NCI-H446 (cell line): ENCODE data around the gene C22orf31.
"Not testable (repeated sequence)": the region's sequence is repeated elsewhere in the genome, so short reads cannot be mapped to it uniquely, and the experiment has no call there.

Experiments used
- DNase-seq, 2 experiments: peaks; one replicate each; lab custom pipeline; 2025; lab: John Stamatoyannopoulos, UW

The C22orf31 gene

GRCh38 chr22:29061773-29062172 is at the start of gene C22orf31:
C22orf31 (minus strand) TSS chr22:29061831; CDS start chr22:29061792, 39 bp downstream.
- DNase-seq, result no peak

- no peak for DNase-seq
These were observed 49.3 kb upstream of the C22orf31 start for GRCh38 chr22:29110946-29111345.

- no peak for DNase-seq
These were observed 48.2 kb upstream of the C22orf31 start for GRCh38 chr22:29109822-29110221.

- no peak for DNase-seq
These were observed 46.5 kb upstream of the C22orf31 start for GRCh38 chr22:29108137-29108536.

- peak in 1 of 2 experiments; percentile 17 for DNase-seq
These were observed 45.2 kb upstream of the C22orf31 start for GRCh38 chr22:29106839-29107238.

- no peak for DNase-seq
These were observed 43.8 kb upstream of the C22orf31 start for GRCh38 chr22:29105468-29105867.

GRCh38 chr22:29103121-29103520 is 41.5 kb upstream of the C22orf31 start:
- DNase-seq, result no peak

GRCh38 chr22:29102300-29102699 is 40.7 kb upstream of the C22orf31 start:
- DNase-seq, result peak in 1 of 2 experiments; percentile 43

- DNase-seq, result no peak
These were observed 36.7 kb upstream of the C22orf31 start for GRCh38 chr22:29098296-29098695.

- DNase-seq, result no peak
These were observed 35.4 kb upstream of the C22orf31 start for GRCh38 chr22:29096736-29097669.

GRCh38 chr22:29095459-29095858 is 33.8 kb upstream of the C22orf31 start:
- DNase-seq, result no peak

GRCh38 chr22:29093501-29094300 is 32.1 kb upstream of the C22orf31 start:
- no peak for DNase-seq

GRCh38 chr22:29093030-29093429 is 31.4 kb upstream of the C22orf31 start:
- DNase-seq, result no peak

GRCh38 chr22:29092243-29092642 is 30.6 kb upstream of the C22orf31 start:
- DNase-seq, result no peak

- DNase-seq, result no peak
These were observed 28.4 kb upstream of the C22orf31 start for GRCh38 chr22:29090039-29090438.

GRCh38 chr22:29089507-29089906 is 27.9 kb upstream of the C22orf31 start:
- DNase-seq, result no peak

GRCh38 chr22:29088809-29089208 is 27.2 kb upstream of the C22orf31 start:
- DNase-seq, result no peak

GRCh38 chr22:29087012-29087411 is 25.4 kb upstream of the C22orf31 start:
- DNase-seq, result no peak

GRCh38 chr22:29083933-29084591 is 22.4 kb upstream of the C22orf31 start:
- DNase-seq, result no peak

- DNase-seq, result not testable (repeated sequence)
These were observed 21.9 kb upstream of the C22orf31 start for GRCh38 chr22:29083576-29083932.

- no peak for DNase-seq
These were observed 21.4 kb upstream of the C22orf31 start for GRCh38 chr22:29082826-29083545.
